Keratinocyte (primary cell): Measurements from ENCODE around the gene DUSP8. TPM values are rescaled to one million over a fixed set of nuclear protein-coding genes. Genes with fewer than 3 reads are reported as not detected.
"Not testable (repeated sequence)": the region's sequence is repeated elsewhere in the genome, so short reads cannot be mapped to it uniquely, and the experiment has no call there.

Experiments used
- DNase-seq: peaks from one replicate; pipeline ENCODE4 v3.0.0-alpha.2; 2011; ENCODE audit warnings: low read depth, missing footprints, low spot score
- FAIRE-seq: peaks from 2 replicates; lab custom pipeline; 2011; peaks lifted over from hg19 to GRCh38; lab: Jason Lieb, UNC
- H2AFZ ChIP-seq: 2 replicates; pipeline ENCODE4 v1.6.0; 2012; ENCODE audit warnings: low read length, control low read depth, inconsistent platforms; ENCODE audit not compliant: control insufficient read depth
- H3K27ac ChIP-seq: 2 replicates; pipeline ENCODE4 v1.5.1; 2011; ENCODE audit warnings: low read length; ENCODE audit not compliant: control insufficient read depth, insufficient read depth
- H3K27me3 ChIP-seq: 3 replicates; pipeline ENCODE4 v1.6.0; 2011; ENCODE audit warnings: low read length; ENCODE audit not compliant: control insufficient read depth, insufficient read depth; ENCODE audit errors: extremely low read depth
- H3K36me3 ChIP-seq, 2 experiments: 2 replicates in 1 of 2; 3 replicates in 1 of 2; pipeline ENCODE4 v1.5.1; 2011; ENCODE audit warnings: low read length in 2 of 2, mild to moderate bottlenecking in 1 of 2; ENCODE audit not compliant: control insufficient read depth in 2 of 2, insufficient read depth in 2 of 2; ENCODE audit errors: extremely low read depth in 1 of 2
- H3K4me1 ChIP-seq: 3 replicates; pipeline ENCODE4 v1.5.1; 2011; ENCODE audit warnings: low read length; ENCODE audit not compliant: control insufficient read depth, insufficient read depth; ENCODE audit errors: extremely low read depth
- H3K4me2 ChIP-seq: 3 replicates; pipeline ENCODE4 v1.6.0; 2011; ENCODE audit warnings: low read depth, low read length; ENCODE audit not compliant: control insufficient read depth, insufficient read depth; ENCODE audit errors: extremely low read depth
- H3K4me3 ChIP-seq, 3 experiments: fragments of 200-600 bp in 1 of 3; sonication (generic) in 1 of 3; 2 replicates in 2 of 3; 3 replicates in 1 of 3; pipeline ENCODE4 v1.5.1; 2011 to 2016; ENCODE audit warnings: low read length in 3 of 3, mild to moderate bottlenecking in 3 of 3, control low read depth in 2 of 3, inconsistent platforms in 1 of 3, low read depth in 1 of 3, mixed read lengths in 1 of 3, mixed run types in 1 of 3, moderate library complexity in 1 of 3; ENCODE audit not compliant: control insufficient read depth in 2 of 3, insufficient read depth in 2 of 3; ENCODE audit errors: extremely low read depth in 1 of 3
- H3K79me2 ChIP-seq: 2 replicates; pipeline ENCODE4 v1.6.0; 2012; ENCODE audit warnings: low read length; ENCODE audit not compliant: control insufficient read depth, insufficient read depth
- H3K9ac ChIP-seq: 3 replicates; pipeline ENCODE4 v1.6.0; 2011; ENCODE audit warnings: low read length; ENCODE audit not compliant: control insufficient read depth, insufficient read depth; ENCODE audit errors: extremely low read depth
- H3K9me1 ChIP-seq: 3 replicates; pipeline ENCODE4 v1.6.0; 2011; ENCODE audit warnings: low read length; ENCODE audit not compliant: control insufficient read depth, insufficient read depth; ENCODE audit errors: extremely low read depth
- H3K9me3 ChIP-seq: 2 replicates; pipeline ENCODE4 v1.5.1; 2012; ENCODE audit warnings: low read depth, low read length; ENCODE audit not compliant: control insufficient read depth
- H4K20me1 ChIP-seq: 3 replicates; pipeline ENCODE4 v1.6.0; 2011; ENCODE audit warnings: low read length; ENCODE audit not compliant: control insufficient read depth, insufficient read depth; ENCODE audit errors: extremely low read depth
- CTCF ChIP-seq, 3 experiments: IDR thresholded peaks in 1 of 3; conservative IDR thresholded peaks in 1 of 3; optimal IDR thresholded peaks in 1 of 3; 2 replicates in 2 of 3; 3 replicates in 1 of 3; pipeline versions ENCODE3 to v1.5.1; 2011; ENCODE audit warnings: low read length in 3 of 3, mild to moderate bottlenecking in 3 of 3, moderate library complexity in 2 of 3, control low read depth in 1 of 3, inconsistent platforms in 1 of 3; ENCODE audit not compliant: insufficient read depth in 2 of 3; ENCODE audit errors: extremely low read depth in 1 of 3
- EZH2 ChIP-seq: IDR thresholded peaks from one replicate; pipeline ENCODE4 v1.6.1; 2012; ENCODE audit warnings: inconsistent platforms, mild to moderate bottlenecking, low read length, moderate library complexity
- dilution Hi-C: fragments of 300-500 bp; cut with MboI; formaldehyde crosslinking; loops from one replicate; pipeline ENCODE4 v1.7.0; 2020; ENCODE audit warnings: low sequenced_read_pairs; ENCODE audit not compliant: extremely low pct_ligation_motif_present
- polyA plus RNA-seq, 5 experiments: library from polyadenylated mRNA; depleted of rRNA in 3 of 5; stranded (reverse) in 3 of 5; stranded (forward) in 1 of 5; unstranded in 1 of 5; fragments of >200 nt; gene quantifications; 1 replicate in 1 of 5; 2 replicates in 3 of 5; 3 replicates in 1 of 5; pipeline versions ENCODE4 v1.2.1 to v1.2.3, GENCODE V29; 2011 to 2012; ENCODE audit warnings: missing spikeins in 2 of 5, low read depth in 1 of 5, low replicate concordance in 1 of 5

Gene DUSP8
- polyA plus RNA-seq, 1 donor (not counting 4 experiments of a cell fraction or from before 2014, with no cell fraction given), result 0.58 TPM

- H3K4me3 ChIP-seq, result no peak within 1 kb of the TSS
- no peak within 1 kb of the TSS for H2AFZ ChIP-seq
- no peaks in the 10 kb centered on the region for H3K9me3 ChIP-seq
- DNase-seq (no peak), FAIRE-seq (no peak)
- no peak for TF ChIP-seq EZH2
- TF ChIP-seq CTCF (optimal IDR thresholded peaks at IDR 0.05 in 1 of 3, IDR thresholded peaks at IDR 0.05 in 1 of 3, conservative IDR thresholded peaks at IDR 0.05 in 1 of 3; ENCODE audit: extremely low read depth in 1 of 3, insufficient read depth in 2 of 3, low read length in 3 of 3), result no peak
- dilution Hi-C loops, result no loop called here
- no peak within 1 kb of the TSS for H3K4me2 ChIP-seq
- no peaks in the 10 kb centered on the region for H3K9me1 ChIP-seq
- H3K4me1 ChIP-seq, result no peaks in the 10 kb centered on the region
- no peak within 1 kb of the TSS for H3K27ac ChIP-seq
- H3K27me3 ChIP-seq, result peaks cover 5% of the 10 kb centered on the region
- H4K20me1 ChIP-seq, result no peaks in the 10 kb centered on the region
- H3K36me3 ChIP-seq, result no peaks in the 10 kb centered on the region
- H3K79me2 ChIP-seq, result no peaks in the 10 kb centered on the region
- no peak within 1 kb of the TSS for H3K9ac ChIP-seq
These were observed 25.9 kb upstream of the DUSP8 start, which contains the start of gene KRTAP5-2 for GRCh38 chr11:1597994-1598380. Gene KRTAP5-2, minus strand, starts transcription at chr11:1598294. Its CDS starts 44 bp downstream, at chr11:1598250.

- Histone ChIP-seq H3K4me3 (no peak overlapping the region), H4K20me1 (no peaks in the 10 kb centered on the region), H3K4me1 (no peaks in the 10 kb centered on the region), H3K36me3 (no peaks in the 10 kb centered on the region), H3K79me2 (no peaks in the 10 kb centered on the region), H2AFZ (no peak overlapping the region), H3K9ac (no peak overlapping the region), H3K9me3 (no peaks in the 10 kb centered on the region), H3K9me1 (no peaks in the 10 kb centered on the region), H3K4me2 (no peak overlapping the region), H3K27ac (no peak overlapping the region), H3K27me3 (peaks cover 5% of the 10 kb centered on the region)
- no peak for TF ChIP-seq CTCF (optimal IDR thresholded peaks at IDR 0.05 in 1 of 3, IDR thresholded peaks at IDR 0.05 in 1 of 3, conservative IDR thresholded peaks at IDR 0.05 in 1 of 3; ENCODE audit: extremely low read depth in 1 of 3, insufficient read depth in 2 of 3, low read length in 3 of 3)
- no peak for TF ChIP-seq EZH2
- no peak for FAIRE-seq
- DNase-seq, result no peak
- dilution Hi-C loops, result no loop called here
These were observed 25.4 kb upstream of the DUSP8 start for GRCh38 chr11:1597331-1597993.

- dilution Hi-C loops, FAIRE-seq, H3K27me3 ChIP-seq: not testable (repeated sequence)
These were observed 24.6 kb upstream of the DUSP8 start for GRCh38 chr11:1596576-1597121.

More at GRCh38 chr11:1596576-1597121, 24.6 kb upstream of the DUSP8 start:
- H3K9me1 ChIP-seq, H3K27ac ChIP-seq, H3K9me3 ChIP-seq, H3K4me2 ChIP-seq, H3K79me2 ChIP-seq, H3K4me1 ChIP-seq, H3K36me3 ChIP-seq, H2AFZ ChIP-seq, H3K4me3 ChIP-seq, H4K20me1 ChIP-seq, DNase-seq, H3K9ac ChIP-seq: not testable (repeated sequence)
